Esophagus squamous epithelium (tissue), 5 donors: ENCODE data around the gene COMMD10. TPM values are rescaled to one million over a fixed set of nuclear protein-coding genes. Genes with fewer than 3 reads are reported as not detected.

Experiments used
- DNase-seq: peaks from one replicate; lab custom pipeline; 2025; lab: John Stamatoyannopoulos, UW
- H3K27ac ChIP-seq, 4 donors: fragments of 200-600 bp; sonication (generic); one replicate each; pipeline ENCODE4 v1.5.1; 2016 to 2019; ENCODE audit warnings: mild to moderate bottlenecking in 1 of 4
- H3K27me3 ChIP-seq, 4 donors: fragments of 200-600 bp; sonication (generic); 1 replicate in 3 of 4; 2 replicates in 1 of 4; pipeline versions ENCODE4 v1.5.1 to v1.6.0; 2017 to 2021; ENCODE audit warnings: antibody characterized with exemption in 1 of 4
- H3K36me3 ChIP-seq, 3 donors: fragments of 200-600 bp; sonication (generic); one replicate each; pipeline ENCODE4 v1.5.1; 2016 to 2019
- H3K4me1 ChIP-seq, 3 donors: fragments of 200-600 bp; sonication (generic); one replicate each; pipeline ENCODE4 v1.5.1; 2017 to 2019
- H3K4me3 ChIP-seq, 4 donors: fragments of 200-600 bp; sonication (generic); 1 replicate in 3 of 4; 2 replicates in 1 of 4; pipeline ENCODE4 v1.5.1; 2016 to 2019; ENCODE audit warnings: mild to moderate bottlenecking in 2 of 4, moderate library complexity in 1 of 4
- H3K9me3 ChIP-seq, 3 donors: fragments of 200-600 bp; sonication (generic); one replicate each; pipeline ENCODE4 v1.5.1; 2016 to 2019
- CTCF ChIP-seq, 6 experiments: fragments of 450-650 bp in 4 of 6; fragments of 200-600 bp in 2 of 6; sonication (generic) in 2 of 6; IDR thresholded peaks; one replicate each; pipeline ENCODE4 v1.5.1; 2016 to 2019; ENCODE audit warnings: antibody characterized with exemption in 6 of 6, mild to moderate bottlenecking in 4 of 6, moderate library complexity in 4 of 6
- POLR2A ChIP-seq, 4 donors: fragments of 450-650 bp; IDR thresholded peaks; one replicate each; pipeline ENCODE4 v1.6.1; 2017; ENCODE audit warnings: antibody characterized with exemption in 4 of 4, mild to moderate bottlenecking in 4 of 4, moderate library complexity in 3 of 4
- WGBS, 2 donors: methylation state at CpG; one replicate each; pipeline ENCODE4 v1.1.5; 2018; 5-methylcytosine and 5-hydroxymethylcytosine counted together
- intact Hi-C: fragments of 100-400 bp; cut with DNase I; formaldehyde crosslinking; loops from one replicate; pipeline ENCODE4 v1.15.0; 2022
- total RNA-seq, 4 donors: library from RNA; depleted of rRNA; stranded (reverse); fragments of >200 nt; gene quantifications; one replicate each; pipeline ENCODE4 v1.1.0, GENCODE V29; 2016
- donor health status: DM: yes; HTN: yes; CAD: no.

Gene COMMD10
- total RNA-seq, 4 donors from 2014 or later: 14.1 to 29.0 (median 18.7) TPM

GRCh38 chr5:116216246-116216645 is 131.4 kb downstream of the COMMD10 start:
- no peaks in the 10 kb centered on the region for H3K36me3 ChIP-seq
- no peaks in the 10 kb centered on the region for H3K27me3 ChIP-seq
- no peaks in the 10 kb centered on the region for H3K4me1 ChIP-seq
- intact Hi-C loops: no loop called here
- H3K9me3 ChIP-seq: no peaks in the 10 kb centered on the region
- DNase-seq: no peak
- WGBS, 2 donors: 97 to 100% methylated on average over 5 of the region's 5 CpGs
- TF ChIP-seq POLR2A (IDR thresholded peaks at IDR 0.05) (no peak), CTCF (IDR thresholded peaks at IDR 0.05) (no peak)
- H3K27ac ChIP-seq: no peak overlapping the region
- H3K4me3 ChIP-seq: no peak overlapping the region

GRCh38 chr5:116225281-116225922 is 140.6 kb downstream of the COMMD10 start:
- intact Hi-C loops: no loop called here
- Histone ChIP-seq H3K36me3 (no peaks in the 10 kb centered on the region), H3K4me3 (no peak overlapping the region), H3K27ac (no peak overlapping the region), H3K27me3 (no peaks in the 10 kb centered on the region), H3K4me1 (no peaks in the 10 kb centered on the region), H3K9me3 (peaks cover 0 to 3% (median 0%) of the 10 kb centered on the region in 3 donors)
- no peak for TF ChIP-seq POLR2A (IDR thresholded peaks at IDR 0.05)
- no peak for TF ChIP-seq CTCF (IDR thresholded peaks at IDR 0.05)
- DNase-seq: no peak

GRCh38 chr5:116229131-116229689 is 144.4 kb downstream of the COMMD10 start:
- H3K9me3 ChIP-seq: peaks cover 0 to 3% (median 0%) of the 10 kb centered on the region in 3 donors
- no peaks in the 10 kb centered on the region for H3K4me1 ChIP-seq
- H3K36me3 ChIP-seq: no peaks in the 10 kb centered on the region
- WGBS, 2 donors: 35 to 77% methylated on average over 3 of the region's 3 CpGs
- no peak overlapping the region for H3K4me3 ChIP-seq
- no peak for TF ChIP-seq POLR2A (IDR thresholded peaks at IDR 0.05)
- TF ChIP-seq CTCF (IDR thresholded peaks at IDR 0.05): no peak
- intact Hi-C loops: no loop called here
- H3K27ac ChIP-seq: no peak overlapping the region
- no peak for DNase-seq
- no peaks in the 10 kb centered on the region for H3K27me3 ChIP-seq

- TF ChIP-seq POLR2A (IDR thresholded peaks at IDR 0.05): no peak
- no peak for TF ChIP-seq CTCF (IDR thresholded peaks at IDR 0.05)
Measured at GRCh38 chr5:116231288-116231687, 146.5 kb downstream of the COMMD10 start.

GRCh38 chr5:116234681-116235080 is 149.9 kb downstream of the COMMD10 start:
- intact Hi-C loops: no loop called here
- Histone ChIP-seq H3K27me3 (no peaks in the 10 kb centered on the region), H3K36me3 (no peaks in the 10 kb centered on the region), H3K27ac (no peak overlapping the region), H3K4me3 (no peak overlapping the region), H3K4me1 (no peaks in the 10 kb centered on the region), H3K9me3 (no peaks in the 10 kb centered on the region)
- WGBS, 2 donors: 91 to 95% methylated on average over 7 of the region's 7 CpGs
- TF ChIP-seq POLR2A (IDR thresholded peaks at IDR 0.05): no peak
- no peak for TF ChIP-seq CTCF (IDR thresholded peaks at IDR 0.05)
- DNase-seq: no peak

More at GRCh38 chr5:116231288-116231687, 146.5 kb downstream of the COMMD10 start:
- H3K4me1 ChIP-seq: no peaks in the 10 kb centered on the region
- 86 to 92% methylated on average over 2 of the region's 2 CpGs for WGBS, 2 donors
- H3K9me3 ChIP-seq: no peaks in the 10 kb centered on the region
- intact Hi-C loops: no loop called here
- no peak for DNase-seq
- no peak overlapping the region for H3K4me3 ChIP-seq
- H3K36me3 ChIP-seq: no peaks in the 10 kb centered on the region
- no peaks in the 10 kb centered on the region for H3K27me3 ChIP-seq
- no peak overlapping the region for H3K27ac ChIP-seq
